ENCODE data around the gene ELF4. TPM values are rescaled to one million over a fixed set of nuclear protein-coding genes. Genes with fewer than 3 reads are reported as not detected.
"Not testable (repeated sequence)": the region's sequence is repeated elsewhere in the genome, so short reads cannot be mapped to it uniquely, and the experiment has no call there.

Gene ELF4
- total RNA-seq, 1 donor from 2014 or later = 14.3 TPM

DNA sequence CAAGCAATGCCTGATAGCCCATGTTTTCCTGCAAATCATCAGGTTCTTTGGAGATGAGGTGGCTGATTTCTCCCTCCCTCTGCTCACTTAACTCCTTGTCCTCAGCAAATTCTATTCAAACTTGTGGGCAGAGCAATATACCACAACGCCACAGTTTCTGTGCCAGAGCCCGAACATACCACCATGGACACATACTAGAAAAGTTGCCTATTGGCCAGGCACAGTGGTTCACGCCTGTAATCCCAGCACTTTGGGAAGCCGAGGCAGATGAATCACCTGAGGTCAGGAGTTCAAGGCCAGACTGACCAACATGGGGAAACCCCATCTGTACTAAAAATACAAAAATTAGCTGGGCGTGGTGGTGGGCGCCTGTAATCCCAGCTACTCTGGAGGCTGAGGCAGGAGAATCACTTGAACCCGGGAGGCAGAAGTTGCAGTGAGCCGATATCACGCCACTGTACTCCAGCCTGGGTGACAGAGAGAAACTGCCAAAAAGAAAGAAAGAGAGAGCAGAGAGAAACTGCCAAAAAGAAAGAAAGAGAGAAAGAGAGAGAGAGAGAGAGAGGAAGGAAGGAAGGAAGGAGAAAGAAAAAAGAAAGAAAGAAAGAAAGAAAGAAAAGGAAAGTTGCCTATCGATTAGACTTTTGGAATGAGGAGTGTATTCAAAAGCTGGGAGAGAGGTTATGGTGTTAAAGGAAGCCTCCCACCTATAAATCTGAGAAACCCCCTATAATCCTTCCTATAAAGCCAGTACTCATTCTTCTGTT lies 5.0 kb upstream of the ELF4 start:
- not testable (repeated sequence) for DNase-seq (ENCODE audit: low spot score)

DNA sequence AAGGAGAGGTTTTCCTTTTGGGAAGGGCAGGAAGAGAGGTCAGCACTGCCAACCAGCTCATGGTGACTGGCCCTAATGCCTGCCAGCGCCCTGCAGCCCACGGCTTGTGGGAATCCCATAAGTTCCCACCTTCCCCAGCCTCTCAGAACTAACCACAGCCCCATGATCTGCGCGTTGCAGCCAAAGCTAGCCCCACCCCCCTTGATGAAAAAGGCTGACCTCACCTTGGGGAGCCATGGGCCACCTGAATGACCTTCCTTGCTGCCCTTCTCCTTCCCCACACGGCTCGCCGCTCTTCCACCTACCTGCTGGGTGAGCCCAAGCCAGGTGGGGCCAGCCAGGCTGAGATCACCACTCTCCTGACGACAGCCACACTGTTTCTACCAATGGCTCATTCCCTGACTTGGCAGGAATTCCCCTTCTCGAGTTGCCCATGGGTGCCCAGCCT lies 3.9 kb upstream of the ELF4 start:
- no peak for DNase-seq (ENCODE audit: low spot score)

DNA sequence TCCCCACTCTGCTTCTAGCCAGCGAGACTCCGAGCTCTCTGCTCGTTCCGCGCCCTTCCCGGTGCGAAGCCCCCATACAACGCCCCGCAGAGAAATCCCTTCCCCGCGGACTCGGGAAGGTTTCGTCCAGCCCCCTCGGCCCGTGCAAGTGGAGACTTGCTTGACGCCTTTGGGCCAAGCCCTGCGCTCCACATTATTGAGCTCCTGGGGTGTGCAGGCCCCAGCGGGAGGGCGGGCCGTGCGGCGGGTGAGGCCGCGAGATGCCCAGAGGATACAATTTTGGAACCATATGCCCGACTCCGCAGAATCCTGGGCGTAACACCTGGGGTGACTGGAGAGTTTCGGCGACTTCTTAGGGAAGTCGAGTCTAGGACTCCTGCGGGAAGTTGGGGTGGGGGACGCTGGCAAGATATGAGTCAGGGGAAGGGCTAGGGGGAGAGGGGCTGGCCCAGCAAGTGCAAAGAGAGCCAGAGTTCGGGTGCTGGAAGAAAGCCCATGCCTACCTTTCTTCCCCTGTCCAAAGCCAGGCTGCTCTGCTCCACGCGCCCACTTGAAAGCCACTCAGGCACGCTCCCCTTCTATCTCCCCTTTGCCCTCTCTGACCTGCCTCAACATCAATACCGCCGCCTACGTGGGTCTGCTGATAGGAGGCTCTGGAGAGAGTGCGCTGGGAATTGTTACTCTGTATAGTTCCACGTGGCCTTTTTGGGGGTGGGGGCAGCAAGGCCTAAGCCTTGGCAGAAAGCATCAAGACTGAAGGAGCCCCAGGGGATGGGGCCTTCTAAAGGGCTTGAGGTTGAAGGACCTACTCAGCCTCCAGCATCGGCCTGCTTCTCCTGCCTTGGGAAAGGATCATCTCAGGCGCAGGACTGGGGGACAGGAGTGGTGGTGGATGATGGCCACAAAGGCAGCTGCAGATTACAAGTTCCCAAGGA lies 1.2 kb upstream of the ELF4 start:
- DNase-seq (ENCODE audit: low spot score) = no peak

DNA sequence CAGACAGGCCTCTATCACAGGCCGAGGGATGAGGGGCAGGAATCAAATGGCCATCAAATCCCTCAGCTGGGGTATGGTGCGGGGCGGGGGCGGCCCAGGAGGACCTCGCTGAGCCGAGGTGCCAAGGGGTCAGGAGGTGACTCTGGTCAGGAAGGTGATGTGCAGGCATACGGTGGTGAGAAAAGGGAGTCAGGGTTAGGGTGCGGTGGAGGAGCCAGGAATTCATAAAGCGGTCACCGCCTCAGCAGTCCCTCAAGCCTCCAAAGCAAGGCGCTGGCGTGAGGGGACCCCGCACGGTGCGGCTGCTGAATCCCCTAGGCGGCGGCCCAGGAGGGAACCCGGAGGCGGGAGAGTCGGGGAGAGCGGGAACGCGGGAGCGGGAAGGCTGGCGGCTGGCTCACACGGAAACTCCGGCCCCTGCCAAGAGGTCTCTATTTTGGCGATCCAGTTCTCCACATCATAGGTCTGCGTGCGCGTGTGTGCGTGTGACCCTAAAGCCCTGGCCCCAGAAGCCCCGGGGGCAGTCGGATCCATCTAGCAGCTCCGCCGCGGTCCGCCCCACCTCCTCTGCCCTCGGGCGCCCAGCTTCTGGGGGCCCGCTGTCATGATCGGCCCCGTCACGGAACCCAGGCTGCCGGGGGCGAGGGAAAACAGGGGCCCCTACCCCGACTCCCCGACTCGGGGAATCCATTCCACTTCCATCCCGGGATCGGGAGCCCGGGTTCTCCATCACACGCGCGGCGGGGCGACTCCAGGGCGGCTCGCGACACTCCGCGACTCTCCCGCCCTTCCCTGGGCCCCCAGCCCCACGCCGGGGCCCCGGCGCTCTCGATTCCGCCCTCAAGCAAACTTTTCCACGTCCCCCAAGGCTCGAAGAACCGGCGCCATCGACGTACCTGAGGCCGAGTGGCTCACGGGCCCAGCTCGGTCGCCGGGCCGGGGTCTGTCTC lies 593 bp downstream of the ELF4 start:
- no peak for DNase-seq (ENCODE audit: low spot score)

DNA sequence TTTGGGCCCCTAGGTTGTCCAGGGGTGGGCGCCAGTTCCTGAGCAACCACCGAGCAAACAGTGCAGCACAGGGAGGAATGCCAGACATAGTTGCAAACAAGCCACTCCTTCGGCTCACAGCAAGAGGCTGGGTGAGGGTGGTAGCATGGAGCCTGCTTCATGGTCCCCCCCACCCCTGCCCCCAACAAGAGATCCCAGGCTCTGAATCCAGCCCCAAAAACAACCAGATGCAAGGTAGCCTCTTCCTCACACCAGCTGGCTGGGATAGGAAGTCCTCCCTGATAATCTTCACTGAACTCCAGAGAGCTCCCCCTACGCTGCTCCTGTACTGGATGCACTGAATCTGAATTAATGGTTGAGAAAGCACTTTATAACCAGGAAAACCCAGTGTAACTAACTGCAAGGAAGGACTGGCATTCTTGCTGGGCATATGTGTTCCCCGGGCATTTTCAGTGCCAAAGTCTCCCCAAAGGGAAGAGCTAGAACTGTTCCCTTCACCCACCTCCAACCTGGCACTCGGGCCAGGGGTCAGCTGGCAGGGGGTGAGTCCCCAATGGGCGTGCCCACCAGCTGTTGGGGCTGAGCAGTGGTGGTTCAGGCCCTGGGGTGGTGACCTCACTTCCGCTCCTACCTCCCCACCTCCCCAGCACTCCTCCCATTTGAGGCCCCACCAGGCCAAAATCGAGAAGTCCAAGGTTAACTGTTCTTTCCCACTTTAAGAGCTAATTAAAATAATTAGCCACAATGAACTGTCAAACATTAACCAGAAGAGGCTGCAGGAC lies 1.5 kb downstream of the ELF4 start:
- DNase-seq (ENCODE audit: low spot score) = no peak

DNA sequence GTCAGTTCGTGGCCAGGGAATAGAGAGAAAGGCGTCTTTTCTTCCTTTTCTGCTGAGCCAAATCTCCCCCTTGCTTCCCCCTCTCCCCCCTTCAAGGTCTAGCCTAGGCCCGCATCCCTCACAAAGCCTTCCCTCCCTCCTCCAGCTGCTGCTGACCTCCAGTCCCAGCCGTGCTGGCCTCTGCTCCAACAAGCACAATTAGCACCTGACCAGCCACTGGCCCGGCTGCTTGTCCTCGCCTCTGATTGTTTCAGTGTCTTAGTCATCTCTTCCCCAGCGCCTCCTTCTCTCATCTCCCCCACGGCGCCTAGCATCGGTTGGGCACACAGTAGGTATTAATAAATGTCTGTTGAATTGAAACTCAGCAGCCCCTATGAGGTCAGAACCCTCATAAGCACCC lies 4.2 kb downstream of the ELF4 start:
- no peak for DNase-seq (ENCODE audit: low spot score)

DNA sequence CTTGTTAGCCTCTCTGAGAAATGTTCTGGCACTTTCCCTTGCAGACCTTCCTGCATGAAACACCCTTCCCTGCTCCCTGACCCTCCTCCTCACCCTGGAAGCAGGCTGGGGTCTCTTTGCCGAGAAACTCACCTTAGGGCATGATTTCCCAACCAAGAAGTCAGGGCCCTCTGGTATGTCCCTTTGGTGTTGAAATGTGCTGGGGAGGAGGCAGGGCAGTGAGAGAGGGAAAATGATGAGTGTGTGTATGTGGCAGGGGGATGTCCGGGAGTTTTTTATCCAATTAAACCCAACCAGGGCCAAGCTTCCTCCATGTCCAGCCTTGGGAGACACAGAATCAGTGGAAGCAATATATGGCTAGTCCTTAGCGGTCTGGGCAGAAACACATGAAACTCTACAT lies 5.1 kb downstream of the ELF4 start:
- DNase-seq (ENCODE audit: low spot score) = no peak

DNA sequence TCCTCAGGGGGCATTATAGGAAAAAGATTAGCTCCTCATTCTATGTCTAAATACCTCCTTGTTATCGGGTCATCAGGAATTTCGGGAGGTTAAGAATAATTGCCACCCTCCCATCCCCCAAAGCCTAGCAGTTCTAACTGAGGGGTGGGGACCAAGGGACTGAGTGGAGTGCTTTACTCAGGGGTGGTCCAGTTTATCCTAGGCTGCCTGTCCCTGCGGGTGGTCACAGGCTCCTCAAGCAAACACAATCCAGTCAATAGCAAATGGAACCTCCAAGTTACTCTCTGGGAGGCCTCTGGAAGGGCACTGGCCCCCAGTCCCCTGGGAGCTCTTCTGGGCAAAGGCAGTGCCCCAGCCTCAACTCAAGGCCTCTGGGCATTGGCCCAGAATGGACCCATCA lies 6.7 kb downstream of the ELF4 start:
- DNase-seq (ENCODE audit: low spot score) = no peak

DNA sequence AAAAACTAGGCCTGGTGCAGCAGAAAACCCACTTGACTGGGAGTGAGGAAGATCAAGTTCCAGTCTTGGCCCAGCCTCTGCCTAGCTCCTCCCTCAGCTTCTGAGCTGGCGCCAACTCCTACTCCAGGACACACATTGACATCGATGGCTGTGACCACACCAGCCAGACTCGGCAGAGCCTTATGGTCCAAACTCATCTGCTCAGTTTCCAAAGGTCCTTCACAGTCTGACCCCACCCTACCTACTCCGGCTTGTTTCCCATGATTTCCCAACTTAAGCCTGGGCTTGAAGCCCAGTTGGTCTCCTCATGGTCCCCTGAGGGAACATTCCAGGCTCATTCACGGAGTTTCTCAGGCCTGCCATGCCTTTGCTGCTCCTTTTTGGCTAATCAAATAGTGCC lies 10.1 kb downstream of the ELF4 start:
- DNase-seq (ENCODE audit: low spot score) = no peak

DNA sequence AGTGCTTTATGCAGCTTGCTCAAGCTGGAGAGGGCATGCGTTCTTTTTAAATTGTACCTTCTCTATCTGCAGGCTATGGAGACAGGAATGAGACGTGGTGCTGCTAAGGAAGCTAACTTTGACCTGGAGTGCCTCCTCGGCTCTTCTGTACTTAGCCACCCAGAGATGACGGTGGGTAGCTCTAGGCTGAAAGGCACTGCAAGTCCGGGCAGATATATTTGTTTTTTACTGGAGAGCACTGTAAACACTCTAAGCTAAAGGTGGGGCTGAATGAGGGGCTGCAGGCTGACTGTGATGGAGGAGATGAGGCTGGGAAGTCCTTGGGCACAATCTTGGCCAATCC lies 12.1 kb downstream of the ELF4 start:
- DNase-seq (ENCODE audit: low spot score) = no peak

DNA sequence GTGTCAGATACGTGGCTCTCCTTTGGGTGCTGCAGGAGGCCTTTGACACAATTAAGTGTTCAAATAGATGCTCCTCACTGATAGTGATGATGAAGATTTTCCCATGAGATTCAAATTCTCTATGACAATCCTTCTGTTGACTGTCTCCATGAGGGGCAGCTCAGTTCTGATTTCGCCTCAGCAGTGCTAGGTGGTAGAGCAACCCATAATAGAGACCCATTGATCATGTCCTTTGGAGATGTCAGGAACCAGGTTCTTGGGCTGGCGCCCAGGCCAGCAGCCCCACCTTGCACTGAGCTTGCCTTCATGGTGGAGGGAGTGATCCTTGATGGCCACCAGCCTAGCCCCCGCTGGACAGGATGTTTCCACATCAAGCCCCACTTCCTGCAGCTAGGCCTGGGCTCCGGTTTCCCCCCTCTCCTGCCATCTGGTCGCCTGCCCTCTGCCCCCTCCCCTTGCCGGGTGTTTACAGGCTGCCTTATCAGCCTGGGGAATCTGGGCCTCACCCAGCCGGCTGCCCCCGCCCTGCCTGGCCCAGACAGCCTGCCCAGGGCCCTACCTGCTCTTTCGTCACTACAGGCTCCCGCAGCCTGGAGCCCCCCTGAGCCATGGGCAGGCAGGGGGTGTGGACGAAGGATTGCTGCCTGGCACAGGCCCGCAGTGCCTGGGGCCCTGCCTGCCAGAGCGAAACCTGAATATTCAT lies 12.6 kb downstream of the ELF4 start:
- DNase-seq (ENCODE audit: low spot score) = no peak

DNA sequence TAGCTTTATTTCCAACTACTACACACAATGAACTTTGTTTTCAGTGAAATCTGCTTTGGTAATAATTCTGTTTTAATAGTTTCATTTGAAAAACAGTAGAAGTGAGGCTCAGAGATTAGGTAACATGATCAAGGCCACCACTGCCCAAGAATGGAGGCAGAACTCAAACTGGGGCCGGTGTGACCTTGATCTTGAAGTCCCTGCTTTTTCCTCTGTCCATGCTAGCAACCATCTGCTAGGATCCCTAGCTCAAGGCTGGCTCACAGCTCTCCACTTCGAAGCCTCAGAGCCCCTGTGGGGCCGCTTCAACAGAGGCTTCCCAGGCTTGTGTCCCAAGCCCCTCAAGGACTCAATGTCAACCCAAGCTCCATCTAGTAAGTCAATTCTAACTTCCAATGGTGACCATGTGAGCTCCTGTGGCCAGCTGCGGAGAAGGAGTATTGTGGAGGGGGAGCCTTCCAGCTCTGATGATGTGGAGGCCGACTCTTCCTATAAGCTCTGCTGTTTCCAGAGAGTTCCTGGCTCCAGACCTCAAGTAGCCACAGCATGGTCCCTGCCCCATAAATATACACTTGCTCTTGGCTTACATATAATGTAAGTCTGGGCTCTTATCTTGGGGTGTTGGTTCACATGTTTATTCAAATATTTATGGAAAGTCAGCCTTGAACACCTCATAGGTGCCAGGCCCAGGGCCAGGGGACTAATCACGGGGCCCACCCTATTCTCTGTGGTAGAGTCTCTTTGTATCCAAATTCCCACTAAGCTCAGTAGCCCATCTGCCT lies 14.9 kb downstream of the ELF4 start:
- no peak for DNase-seq (ENCODE audit: low spot score)

DNA sequence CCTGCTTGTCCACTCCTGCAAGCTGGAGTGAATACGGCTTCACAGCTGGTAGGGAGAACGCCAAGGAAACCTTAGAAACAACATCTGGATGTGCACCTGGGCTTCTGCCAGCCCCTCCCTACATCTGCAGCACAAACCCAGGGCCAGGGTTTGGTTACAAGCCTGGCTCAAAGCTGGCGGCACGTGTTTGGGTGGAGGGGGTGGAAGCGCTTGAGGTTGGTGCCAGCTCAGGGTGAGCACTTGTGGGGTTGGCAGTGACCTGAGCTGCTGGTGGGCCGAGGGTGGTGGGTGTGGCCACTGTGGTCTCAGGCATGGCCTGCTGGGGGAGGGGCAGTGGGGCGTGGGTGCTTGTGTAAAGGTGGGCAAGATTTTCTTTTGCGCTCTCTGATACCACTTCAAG lies 15.6 kb downstream of the ELF4 start:
- DNase-seq (ENCODE audit: low spot score) = no peak

DNA sequence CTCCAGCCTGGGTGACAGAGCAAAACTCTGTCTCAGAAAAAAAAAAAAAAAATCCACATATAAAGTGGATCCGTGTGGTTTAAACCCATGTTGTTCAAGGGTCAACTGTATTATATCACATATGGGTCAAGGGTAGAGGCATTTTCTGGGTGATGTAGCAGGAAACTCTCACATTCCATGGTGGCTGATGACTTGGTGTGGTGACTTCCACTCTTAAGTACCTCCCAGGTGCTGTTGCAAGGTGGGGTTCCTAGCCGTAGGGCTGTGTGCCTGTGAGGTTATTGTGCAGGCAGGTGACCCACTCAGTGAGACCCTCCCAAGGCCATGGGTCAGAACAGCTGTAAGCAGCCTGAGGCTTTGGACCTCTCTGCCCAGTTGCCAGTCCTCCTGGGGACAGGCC lies 17.0 kb downstream of the ELF4 start:
- DNase-seq (ENCODE audit: low spot score) = no peak

DNA sequence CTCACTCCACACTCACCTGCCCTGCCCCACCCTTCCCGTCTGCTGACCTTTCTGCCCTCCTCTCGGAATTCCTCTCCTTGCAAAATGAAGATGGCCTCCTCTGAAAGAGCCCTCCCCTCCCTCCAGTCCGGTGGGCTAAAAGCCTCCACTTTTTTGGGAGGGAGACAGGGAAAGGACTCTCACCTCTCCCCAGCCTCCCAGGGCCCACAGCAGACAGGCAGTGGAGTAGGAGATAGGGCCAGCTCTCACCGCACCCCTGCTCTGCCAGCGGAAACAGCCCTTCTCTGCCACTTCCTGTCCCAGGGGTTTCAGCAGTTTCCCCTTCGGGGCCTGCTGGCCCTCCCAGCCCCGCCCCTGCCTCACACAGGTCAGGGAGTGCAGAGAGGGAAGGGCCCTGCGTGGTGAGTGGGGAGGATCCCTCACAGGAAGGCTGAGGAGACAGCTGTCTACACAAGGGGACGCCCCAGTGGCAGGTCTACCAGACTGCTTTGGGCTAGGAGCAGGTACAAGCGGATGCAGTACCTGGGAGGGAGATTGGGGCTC lies 18.2 kb downstream of the ELF4 start:
- DNase-seq (ENCODE audit: low spot score) = no peak

DNA sequence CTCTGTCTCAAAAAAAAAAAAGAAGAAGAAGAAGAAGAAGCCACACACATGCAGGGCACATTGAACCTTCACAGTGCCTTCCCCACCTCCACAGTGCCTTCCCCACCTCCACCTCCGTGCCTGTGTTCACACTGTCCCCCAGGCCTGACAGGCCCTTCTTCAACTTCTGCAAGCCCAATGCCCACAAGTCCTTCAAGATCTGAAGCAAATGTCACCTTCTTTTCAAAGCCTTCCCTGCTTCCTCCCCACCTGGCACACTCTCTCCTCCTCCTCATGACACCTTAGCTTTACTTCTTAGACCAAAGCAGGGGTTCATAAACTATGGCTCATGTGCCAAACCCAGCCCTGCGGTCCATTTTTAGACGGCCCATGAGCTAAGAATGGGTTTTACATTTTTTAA lies 19.9 kb downstream of the ELF4 start:
- DNase-seq (ENCODE audit: low spot score) = no peak

DNA sequence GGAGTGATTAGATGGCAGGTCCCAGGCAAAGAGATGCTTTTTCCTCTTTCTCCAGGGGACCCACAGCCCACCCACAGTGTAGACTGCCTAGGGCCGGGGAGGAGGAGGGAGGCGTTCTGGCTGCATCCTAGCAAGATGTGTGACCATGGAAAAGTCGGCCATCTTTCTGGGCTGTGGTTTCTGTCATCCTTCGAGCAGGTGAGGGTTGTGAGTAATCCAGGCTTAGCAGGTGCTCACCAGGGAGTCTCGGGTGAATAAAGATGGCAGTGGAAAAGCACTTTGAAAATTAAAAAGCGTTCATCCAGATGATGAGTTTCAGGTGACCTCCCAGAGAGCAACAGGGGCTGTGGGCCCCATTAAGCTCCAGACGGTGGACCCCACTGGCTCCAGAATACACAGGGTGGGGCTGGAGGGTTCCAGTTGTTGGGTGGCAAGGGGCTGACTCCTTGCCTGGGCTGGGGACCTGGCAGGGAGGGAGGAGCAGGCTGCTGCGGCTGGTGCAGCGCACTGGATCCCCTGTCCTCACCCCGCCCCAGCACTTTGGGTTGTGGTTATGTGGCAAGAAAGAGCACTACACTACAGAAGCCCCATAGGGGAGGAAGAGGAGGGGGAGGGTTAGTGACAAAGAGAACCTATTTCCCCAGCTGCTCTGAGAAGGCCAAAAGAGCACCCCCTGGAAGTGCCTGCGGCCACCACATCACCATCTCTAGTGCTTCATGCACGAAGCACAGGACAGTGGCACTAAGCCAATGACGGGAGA lies 23.7 kb downstream of the ELF4 start:
- DNase-seq (ENCODE audit: low spot score) = no peak

Data from mesenteric fat pad (tissue), 1 donor.